Head of caudate nucleus (tissue), 42 donors: ENCODE results near the gene NR1H3.
A peak's percentile ranks its signal among the peaks of the same experiment; 100 is the strongest.
"Not testable (repeated sequence)": the region's sequence is repeated elsewhere in the genome, so short reads cannot be mapped to it uniquely, and the experiment has no call there.

Experiments used
- DNase-seq, 42 donors: peaks; one replicate each; pipeline versions ENCODE4 v3.0.0 to v3.0.0-alpha.2; 2020 to 2021; ENCODE audit warnings: mixed read lengths in 7 of 42
- intact Hi-C: fragments of 100-400 bp; cut with DNase I; formaldehyde crosslinking; loops from one replicate; pipeline ENCODE4 v1.15.0; 2022

Gene NR1H3

GRCh38 chr11:47285969-47286770, 28.4 kb downstream of the NR1H3 start:
- no peak for DNase-seq

GRCh38 chr11:47288066-47288465, 30.3 kb downstream of the NR1H3 start:
- intact Hi-C loops = no loop called here
- DNase-seq = no peak

More at GRCh38 chr11:47285969-47286770, 28.4 kb downstream of the NR1H3 start:
- intact Hi-C loops = no loop called here

- DNase-seq = no peak
- intact Hi-C loops = no loop called here
Measured at GRCh38 chr11:47289856-47290255, 32.1 kb downstream of the NR1H3 start.

- intact Hi-C loops = no loop called here
- no peak for DNase-seq
Measured at GRCh38 chr11:47295385-47295784, 37.6 kb downstream of the NR1H3 start.

GRCh38 chr11:47296045-47296444, 38.2 kb downstream of the NR1H3 start:
- no peak for DNase-seq
- intact Hi-C loops = no loop called here

- no peak for DNase-seq
- intact Hi-C loops = no loop called here
Measured at GRCh38 chr11:47299078-47299477, 41.3 kb downstream of the NR1H3 start.

- no peak for DNase-seq
- intact Hi-C loops = no loop called here
Measured at GRCh38 chr11:47302853-47303252, 45.1 kb downstream of the NR1H3 start.

- intact Hi-C loops = no loop called here
- DNase-seq = peak in 41 of 42 donors; percentile 27 to 85 (median 64)
Measured at GRCh38 chr11:47305734-47306483, 48.1 kb downstream of the NR1H3 start.

GRCh38 chr11:47306484-47306844, 48.7 kb downstream of the NR1H3 start:
- DNase-seq = no peak
- intact Hi-C loops = no loop called here

GRCh38 chr11:47308050-47308823, 50.4 kb downstream of the NR1H3 start:
- intact Hi-C loops = no loop called here
- peak in 1 of 42 donors; percentile 1 for DNase-seq

GRCh38 chr11:47314992-47315391, 57.2 kb downstream of the NR1H3 start:
- intact Hi-C loops = no loop called here

GRCh38 chr11:47316501-47316900, 58.7 kb downstream of the NR1H3 start:
- peak in 2 of 42 donors; percentile 15 to 29 for DNase-seq
- intact Hi-C loops = not testable (repeated sequence)

More at GRCh38 chr11:47314992-47315391, 57.2 kb downstream of the NR1H3 start:
- peak in 2 of 42 donors; percentile 8 to 27 for DNase-seq

- no peak for DNase-seq
- intact Hi-C loops = no loop called here
Measured at GRCh38 chr11:47317064-47317828, 59.5 kb downstream of the NR1H3 start.

- intact Hi-C loops = no loop called here
- DNase-seq = peak in 1 of 42 donors; percentile 1
Measured at GRCh38 chr11:47318166-47318565, 60.4 kb downstream of the NR1H3 start.
